Activated T-cell treated with anti-CD3 and anti-CD28 coated beads, Interleukin-2, amount 50 U/mL, for 4 hours (primary cell): ENCODE measurements around the gene IRF3. TPM values are rescaled to one million over a fixed set of nuclear protein-coding genes. Genes with fewer than 3 reads are reported as not detected.

ENCODE experiments used
- ATAC-seq, 2 donors: fragments of 200-7000 bp; cut with Tn5 transposase; one replicate each; pipeline ENCODE4 v1.10.0; 2021
- DNase-seq: peaks from one replicate; pipeline ENCODE4 v3.0.0-alpha.2; 2020
- H3K27me3 Mint-ChIP-seq: one replicate; pipeline ENCODE4 v1.8.0; 2021; ENCODE audit warnings: low read depth, mixed read lengths
- H3K36me3 Mint-ChIP-seq: one replicate; pipeline ENCODE4 v1.8.0; 2022; ENCODE audit warnings: mixed read lengths; ENCODE audit not compliant: insufficient read depth
- H3K4me1 Mint-ChIP-seq: one replicate; pipeline ENCODE4 v1.8.0; 2021; ENCODE audit warnings: low read depth, mixed read lengths
- H3K4me3 Mint-ChIP-seq: one replicate; pipeline ENCODE4 v1.8.0; 2021; ENCODE audit warnings: mild to moderate bottlenecking, moderate library complexity, mixed read lengths
- H3K9me3 Mint-ChIP-seq: one replicate; pipeline ENCODE4 v1.8.0; 2021; ENCODE audit warnings: mixed read lengths
- total RNA-seq, 3 donors: library from RNA; stranded (reverse); gene quantifications; one replicate each; pipeline ENCODE4 v1.2.1, GENCODE V29; 2021

The IRF3 gene
- total RNA-seq, 3 donors from 2014 or later = 140 to 160 (median 148) TPM

GRCh38 chr19:49690656-49691242 is 25.1 kb upstream of the IRF3 start, which contains the start of gene CPT1C:
CPT1C (plus strand) TSS chr19:49691116; CDS start chr19:49692253, 1,137 bp downstream.
- no peaks in the 10 kb centered on the region for H3K9me3 Mint-ChIP-seq
- peak; percentile 63 to 64 for ATAC-seq
- H3K36me3 Mint-ChIP-seq = peaks cover 9% of the 10 kb centered on the region
- DNase-seq = peak; percentile 37
- peaks cover 17% of the 10 kb centered on the region for H3K4me1 Mint-ChIP-seq
- H3K27me3 Mint-ChIP-seq = peaks cover 16% of the 10 kb centered on the region
- peak within 1 kb of the TSS; percentile 77 for H3K4me3 Mint-ChIP-seq

GRCh38 chr19:49690079-49690655 is 24.5 kb upstream of the IRF3 start:
- ATAC-seq (peak; percentile 10 to 15), DNase-seq (no peak)
- no peaks in the 10 kb centered on the region for H3K9me3 Mint-ChIP-seq
- H3K36me3 Mint-ChIP-seq = peaks cover 15% of the 10 kb centered on the region
- peak overlapping the region; percentile 77 for H3K4me3 Mint-ChIP-seq
- H3K4me1 Mint-ChIP-seq = peaks cover 17% of the 10 kb centered on the region
- H3K27me3 Mint-ChIP-seq = peaks cover 16% of the 10 kb centered on the region

- ATAC-seq (peak; percentile 30 to 38), DNase-seq (no peak)
- peak within 1 kb of the TSS; percentile 77 for H3K4me3 Mint-ChIP-seq
- H3K4me1 Mint-ChIP-seq = peaks cover 17% of the 10 kb centered on the region
- H3K27me3 Mint-ChIP-seq = peaks cover 16% of the 10 kb centered on the region
- H3K9me3 Mint-ChIP-seq = no peaks in the 10 kb centered on the region
- peaks cover 21% of the 10 kb centered on the region for H3K36me3 Mint-ChIP-seq
Measured at GRCh38 chr19:49689133-49690078, 23.7 kb upstream of the IRF3 start, which contains the start of gene ADM5. ADM5 (plus strand) TSS chr19:49689594; CDS start chr19:49689838, 244 bp downstream.

DNA sequence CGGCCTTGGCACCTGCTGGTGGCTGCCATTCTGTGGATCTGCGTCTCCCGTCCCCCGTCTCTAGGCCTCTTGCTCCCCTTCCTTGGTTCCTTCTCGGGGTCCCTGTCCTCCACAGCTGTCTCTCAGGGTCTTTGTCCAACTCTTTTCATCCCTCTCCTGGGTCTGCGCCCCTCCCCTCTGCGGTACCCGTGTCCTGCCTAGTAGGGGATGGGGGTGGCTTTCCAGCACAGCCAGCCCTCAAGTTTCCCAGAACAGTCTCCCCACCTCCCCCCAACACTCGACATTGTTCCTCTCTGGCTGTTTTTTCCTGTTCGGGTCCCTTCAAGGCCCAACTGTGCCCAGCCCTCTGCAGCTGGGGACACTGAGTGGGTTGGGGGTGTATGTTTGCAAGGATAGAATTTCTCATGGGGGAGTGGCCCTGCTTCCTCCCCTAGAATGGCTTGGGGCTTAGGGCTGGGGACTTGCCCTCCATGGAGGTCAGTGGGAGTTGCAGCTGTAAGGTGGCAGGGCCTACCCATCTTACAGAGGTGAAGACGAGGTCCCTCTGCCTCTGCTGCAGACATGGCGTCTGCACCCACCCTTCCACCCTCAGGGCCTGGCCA is 23.0 kb upstream of the IRF3 start:
- H3K4me1 Mint-ChIP-seq = peaks cover 17% of the 10 kb centered on the region
- H3K36me3 Mint-ChIP-seq = peaks cover 27% of the 10 kb centered on the region
- H3K4me3 Mint-ChIP-seq = no peak overlapping the region

DNA sequence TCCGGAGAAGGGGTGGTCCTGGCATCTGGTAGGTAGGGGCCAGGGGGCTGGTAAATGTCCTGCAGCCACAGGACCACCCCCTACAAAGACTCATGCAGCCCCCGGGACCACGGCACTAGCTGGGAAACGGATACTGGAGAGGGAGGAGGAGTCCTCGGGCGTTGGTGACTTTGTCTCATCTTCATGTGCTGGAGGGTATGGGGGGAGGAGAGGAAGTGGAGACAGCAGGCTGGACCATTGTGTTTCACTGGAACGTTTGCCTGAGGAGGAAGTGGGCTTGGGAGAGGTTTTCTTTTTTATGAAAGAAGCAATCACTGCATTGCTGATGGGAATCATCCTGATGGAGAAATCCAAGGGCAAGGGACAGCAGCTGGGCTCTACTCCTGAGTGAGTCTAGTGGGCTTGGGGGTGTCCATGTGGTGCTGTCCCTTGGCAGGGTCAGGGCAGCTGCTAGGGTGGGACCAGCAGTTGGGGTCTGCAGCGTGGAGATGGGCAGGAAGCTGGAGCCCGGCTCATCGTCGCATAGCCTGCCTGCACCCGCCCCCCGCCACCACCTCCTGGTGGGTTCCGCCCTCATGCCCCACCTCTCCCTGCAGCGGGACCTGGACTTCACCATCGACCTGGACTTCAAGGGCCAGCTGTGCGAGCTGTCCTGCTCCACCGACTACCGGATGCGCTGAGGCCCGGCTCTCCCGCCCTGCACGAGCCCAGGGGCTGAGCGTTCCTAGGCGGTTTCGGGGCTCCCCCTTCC is 22.1 kb upstream of the IRF3 start:
- no peaks in the 10 kb centered on the region for H3K9me3 Mint-ChIP-seq
- H3K4me1 Mint-ChIP-seq = peaks cover 17% of the 10 kb centered on the region
- no peak for DNase-seq
- H3K27me3 Mint-ChIP-seq = peaks cover 15% of the 10 kb centered on the region
- H3K36me3 Mint-ChIP-seq = peaks cover 30% of the 10 kb centered on the region
- ATAC-seq = no peak
- no peak overlapping the region for H3K4me3 Mint-ChIP-seq

More for the DNA sequence above, 23.0 kb upstream of the IRF3 start:
- DNase-seq (no peak), ATAC-seq (no peak)
- peaks cover 16% of the 10 kb centered on the region for H3K27me3 Mint-ChIP-seq
- no peaks in the 10 kb centered on the region for H3K9me3 Mint-ChIP-seq

GRCh38 chr19:49687150-49687549 is 21.5 kb upstream of the IRF3 start:
- ATAC-seq (no peak), DNase-seq (no peak)
- H3K27me3 Mint-ChIP-seq = peaks cover 15% of the 10 kb centered on the region
- H3K9me3 Mint-ChIP-seq = no peaks in the 10 kb centered on the region
- H3K4me3 Mint-ChIP-seq = no peak overlapping the region
- peaks cover 21% of the 10 kb centered on the region for H3K4me1 Mint-ChIP-seq
- H3K36me3 Mint-ChIP-seq = peaks cover 34% of the 10 kb centered on the region

DNA sequence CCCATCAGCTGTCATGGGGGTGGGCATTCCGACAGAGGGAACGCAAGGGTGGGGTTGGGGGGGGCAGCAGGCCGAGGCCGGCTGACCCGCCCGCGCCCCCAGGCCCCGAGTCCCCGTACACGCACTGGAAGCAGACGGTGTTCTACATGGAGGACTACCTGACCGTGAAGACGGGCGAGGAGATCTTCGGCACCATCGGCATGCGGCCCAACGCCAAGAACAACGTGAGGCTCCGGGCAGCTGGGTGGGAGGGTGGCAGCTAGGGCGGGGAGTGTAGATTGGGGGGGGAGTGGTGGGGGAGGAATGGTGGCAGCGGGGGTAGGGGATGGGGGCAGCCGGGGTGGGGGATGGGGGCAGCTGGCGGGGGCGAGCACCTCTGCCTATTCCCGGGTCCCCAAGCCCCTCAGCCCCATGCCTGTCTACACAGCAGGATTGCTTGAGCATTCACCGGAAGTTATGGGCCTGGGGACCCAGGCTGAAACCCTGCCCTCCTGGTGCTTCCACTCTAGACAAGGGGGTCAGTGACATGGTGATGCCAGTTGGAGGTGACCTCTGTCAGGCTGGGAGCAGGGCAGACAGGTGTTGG is 20.9 kb upstream of the IRF3 start:
- no peak for ATAC-seq
- Mint-ChIP-seq H3K4me1 (peaks cover 21% of the 10 kb centered on the region), H3K36me3 (peaks cover 34% of the 10 kb centered on the region), H3K9me3 (no peaks in the 10 kb centered on the region), H3K4me3 (no peak overlapping the region), H3K27me3 (peaks cover 14% of the 10 kb centered on the region)
- no peak for DNase-seq

GRCh38 chr19:49685845-49686332 is 20.2 kb upstream of the IRF3 start:
- Mint-ChIP-seq H3K4me3 (no peak overlapping the region), H3K9me3 (no peaks in the 10 kb centered on the region)

GRCh38 chr19:49684983-49685553 is 19.4 kb upstream of the IRF3 start:
- no peaks in the 10 kb centered on the region for H3K9me3 Mint-ChIP-seq
- peaks cover 35% of the 10 kb centered on the region for H3K36me3 Mint-ChIP-seq
- DNase-seq (no peak), ATAC-seq (no peak)
- no peak overlapping the region for H3K4me3 Mint-ChIP-seq
- H3K4me1 Mint-ChIP-seq = peaks cover 14% of the 10 kb centered on the region
- H3K27me3 Mint-ChIP-seq = no peaks in the 10 kb centered on the region

More at GRCh38 chr19:49685845-49686332, 20.2 kb upstream of the IRF3 start:
- Mint-ChIP-seq H3K4me1 (peaks cover 16% of the 10 kb centered on the region), H3K27me3 (peaks cover 7% of the 10 kb centered on the region), H3K36me3 (peaks cover 36% of the 10 kb centered on the region)
- no peak for ATAC-seq
- DNase-seq = no peak

DNA sequence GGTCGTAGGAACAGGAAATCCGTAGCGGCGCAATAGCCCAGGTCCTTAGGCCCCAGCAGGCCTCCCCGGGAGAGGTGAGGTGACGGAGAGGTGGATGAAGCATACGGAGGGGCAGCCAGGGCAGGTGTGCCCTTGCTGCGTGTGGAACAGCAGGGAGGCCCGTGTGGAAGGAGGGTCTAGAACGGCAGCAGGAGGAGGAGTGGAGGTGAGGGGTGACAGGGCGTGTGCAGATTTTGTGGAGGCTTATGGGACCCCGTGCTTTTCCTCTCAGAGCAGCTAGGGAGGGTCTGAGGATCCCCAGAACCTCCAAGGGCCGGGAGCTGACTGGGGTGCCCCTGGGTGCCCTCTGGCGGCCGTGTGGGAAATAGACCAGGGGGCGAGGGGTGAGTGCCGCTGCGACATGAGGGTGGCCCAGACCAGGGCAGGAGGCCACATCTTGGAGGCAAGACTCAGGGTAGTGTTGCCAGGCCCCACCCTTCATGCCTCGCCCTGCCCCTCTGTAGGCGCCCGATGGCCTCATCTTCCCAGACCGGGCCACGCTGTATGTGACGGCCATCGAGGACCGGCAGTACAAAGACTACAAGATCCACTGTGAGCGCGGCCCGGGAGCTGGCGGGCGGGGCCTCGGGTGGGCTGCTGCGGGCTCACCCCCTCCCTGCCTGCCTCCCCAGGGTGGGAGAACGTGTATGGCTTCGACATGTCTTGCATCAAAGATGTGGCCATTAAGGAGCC is 18.8 kb upstream of the IRF3 start:
- Mint-ChIP-seq H3K36me3 (peaks cover 34% of the 10 kb centered on the region), H3K27me3 (no peaks in the 10 kb centered on the region), H3K4me1 (peaks cover 16% of the 10 kb centered on the region), H3K9me3 (no peaks in the 10 kb centered on the region), H3K4me3 (no peak overlapping the region)
- ATAC-seq (no peak), DNase-seq (no peak)

DNA sequence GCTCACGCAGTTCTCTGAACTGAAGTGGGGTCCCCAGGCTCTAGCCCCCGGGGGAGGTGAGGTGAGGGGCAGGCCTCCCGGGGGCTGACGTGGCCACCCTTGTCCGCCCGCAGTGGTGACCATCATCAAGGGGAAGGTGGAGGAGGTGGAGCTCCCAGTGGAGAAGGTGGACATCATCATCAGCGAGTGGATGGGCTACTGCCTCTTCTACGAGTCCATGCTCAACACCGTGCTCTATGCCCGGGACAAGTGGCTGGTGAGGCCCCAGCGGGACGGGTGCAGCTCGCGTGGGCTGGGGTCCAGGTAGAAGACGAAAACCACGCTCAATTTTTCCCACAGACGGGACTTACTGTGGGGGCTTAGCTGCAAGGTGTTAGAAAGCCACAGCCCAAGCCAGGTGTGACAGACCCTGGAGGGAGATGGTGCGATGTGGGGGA is 18.2 kb upstream of the IRF3 start:
- peaks cover 34% of the 10 kb centered on the region for H3K36me3 Mint-ChIP-seq
- ATAC-seq (no peak), DNase-seq (no peak)
- no peak overlapping the region for H3K4me3 Mint-ChIP-seq
- no peaks in the 10 kb centered on the region for H3K9me3 Mint-ChIP-seq
- H3K27me3 Mint-ChIP-seq = no peaks in the 10 kb centered on the region
- H3K4me1 Mint-ChIP-seq = peaks cover 18% of the 10 kb centered on the region

- DNase-seq (no peak), ATAC-seq (no peak)
- Mint-ChIP-seq H3K4me3 (no peak overlapping the region), H3K36me3 (peaks cover 34% of the 10 kb centered on the region), H3K27me3 (no peaks in the 10 kb centered on the region), H3K9me3 (no peaks in the 10 kb centered on the region), H3K4me1 (peaks cover 23% of the 10 kb centered on the region)
Measured at GRCh38 chr19:49682274-49682673, 16.6 kb upstream of the IRF3 start.
